GM18520 (cell line): ENCODE measurements around the gene CARD11.
"Not testable (repeated sequence)": the region's sequence is repeated elsewhere in the genome, so short reads cannot be mapped to it uniquely, and the experiment has no call there.

Experiments
- ATAC-seq: cut with Tn5 transposase; IDR thresholded peaks from one replicate; pipeline ENCODE4 v1.9.1; 2021; ENCODE audit not compliant: unreplicated experiment

The CARD11 gene

DNA sequence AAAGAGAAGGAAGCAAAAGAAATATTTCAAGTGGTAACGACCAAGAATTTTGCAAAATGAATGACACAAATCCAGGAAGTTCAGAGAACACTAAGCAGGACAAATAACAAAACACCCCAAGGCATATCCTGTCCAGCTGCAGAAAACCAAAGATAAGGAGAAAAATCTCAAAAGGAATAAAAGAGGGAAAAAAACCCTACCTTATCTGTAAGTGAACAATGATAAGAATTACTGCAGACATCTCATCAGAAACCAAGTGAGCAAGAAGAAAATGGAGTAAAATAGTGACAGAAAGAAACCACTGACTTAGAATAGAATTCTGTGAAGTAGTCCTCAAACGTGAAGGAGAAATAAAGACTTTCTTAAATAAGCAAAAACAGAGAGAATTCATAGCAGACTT is 21.8 kb downstream of the CARD11 start:
- no peak for ATAC-seq

DNA sequence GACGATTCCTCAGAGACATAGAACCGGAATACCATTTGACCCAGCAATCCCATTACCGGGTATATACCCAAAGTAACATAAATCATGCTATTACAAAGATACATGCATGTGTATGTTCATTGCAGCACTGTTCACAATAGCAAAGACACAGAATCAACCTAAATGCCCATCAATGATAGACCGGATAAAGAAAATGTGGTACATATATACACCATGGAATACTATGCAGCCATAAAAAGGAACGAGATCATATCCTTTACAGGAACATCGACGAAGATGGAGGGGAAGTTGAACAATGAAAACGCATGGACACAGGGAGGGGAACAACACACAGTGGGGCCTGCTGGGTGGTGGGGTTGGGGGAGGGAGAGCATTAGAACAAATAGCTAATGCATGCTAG is 22.4 kb downstream of the CARD11 start:
- ATAC-seq, result not testable (repeated sequence)

DNA sequence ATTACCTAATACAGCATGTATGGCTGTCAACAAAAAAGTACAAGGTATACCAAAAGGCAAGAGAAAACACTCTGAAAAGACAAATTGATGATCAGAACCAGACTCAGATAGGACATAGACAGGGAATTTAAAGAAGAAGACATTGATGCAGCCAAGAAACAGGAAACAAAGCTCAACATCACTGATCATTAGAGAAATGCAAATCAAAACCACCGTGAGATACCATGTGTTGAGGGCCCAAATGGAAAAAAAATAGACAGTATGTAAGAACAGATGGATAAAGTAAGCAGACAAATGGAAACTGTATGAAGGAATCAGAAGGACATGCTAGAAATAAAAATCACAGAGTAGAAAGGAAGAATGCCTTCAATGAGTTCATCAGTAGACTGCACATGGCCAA is 23.3 kb downstream of the CARD11 start:
- no peak for ATAC-seq

DNA sequence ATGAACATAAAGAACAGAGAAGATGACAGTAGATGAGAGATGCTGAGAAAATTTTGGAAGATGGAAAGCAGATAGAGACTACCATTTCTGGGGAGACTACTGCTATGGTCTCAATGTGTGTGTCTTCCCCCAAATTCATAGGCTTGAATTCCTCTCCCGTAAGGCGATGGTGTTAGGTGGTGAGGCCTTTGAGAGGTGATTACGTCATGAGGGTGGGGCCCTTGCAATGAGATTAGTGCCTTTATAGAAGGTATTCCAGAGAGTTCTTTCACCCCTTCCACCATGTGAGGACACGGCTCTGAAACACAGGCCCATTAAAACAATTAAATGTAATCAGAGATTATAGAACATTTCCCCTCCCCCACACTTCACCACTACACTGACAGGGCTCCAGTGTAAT is 23.9 kb downstream of the CARD11 start:
- no peak for ATAC-seq

DNA sequence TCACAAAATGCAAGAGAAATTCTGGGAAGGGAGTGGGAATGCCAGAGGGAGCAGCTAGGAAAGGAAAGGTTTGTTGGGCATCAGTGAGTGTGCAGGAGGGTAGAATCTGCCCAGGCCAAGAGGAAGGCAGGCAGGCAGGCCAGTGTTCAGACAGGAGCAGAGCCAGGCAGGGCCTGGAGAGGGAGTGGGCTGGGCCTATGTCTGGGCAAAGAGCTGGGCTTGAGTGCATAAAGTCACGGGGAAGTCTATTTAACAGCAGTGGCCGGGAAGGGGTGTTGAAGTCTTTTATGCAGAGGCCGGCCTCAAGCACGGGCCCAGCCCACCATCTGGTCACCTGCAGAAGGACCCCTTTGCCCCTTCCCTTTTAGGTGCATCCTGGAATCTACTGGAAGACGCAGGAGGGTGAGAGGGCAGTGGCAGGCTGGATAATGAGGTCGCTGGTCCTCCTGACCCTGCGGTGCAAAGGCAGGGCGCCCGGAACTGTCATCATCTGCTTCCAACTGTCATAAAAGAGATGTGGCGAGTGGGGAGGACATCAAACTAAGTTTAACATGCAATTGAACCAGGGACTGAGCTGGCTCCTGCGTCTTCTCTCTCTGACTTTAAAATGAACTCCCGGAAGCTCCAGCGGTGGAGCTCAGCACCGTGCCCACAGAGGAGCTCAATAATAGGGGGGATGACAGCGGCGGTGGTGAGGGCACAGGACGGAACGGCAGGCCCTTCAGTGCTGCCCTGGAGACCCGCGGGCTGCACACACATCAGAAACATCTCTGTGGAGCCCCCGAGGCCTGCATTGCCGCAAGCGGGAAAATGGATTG is 29.5 kb downstream of the CARD11 start:
- ATAC-seq, result no peak

DNA sequence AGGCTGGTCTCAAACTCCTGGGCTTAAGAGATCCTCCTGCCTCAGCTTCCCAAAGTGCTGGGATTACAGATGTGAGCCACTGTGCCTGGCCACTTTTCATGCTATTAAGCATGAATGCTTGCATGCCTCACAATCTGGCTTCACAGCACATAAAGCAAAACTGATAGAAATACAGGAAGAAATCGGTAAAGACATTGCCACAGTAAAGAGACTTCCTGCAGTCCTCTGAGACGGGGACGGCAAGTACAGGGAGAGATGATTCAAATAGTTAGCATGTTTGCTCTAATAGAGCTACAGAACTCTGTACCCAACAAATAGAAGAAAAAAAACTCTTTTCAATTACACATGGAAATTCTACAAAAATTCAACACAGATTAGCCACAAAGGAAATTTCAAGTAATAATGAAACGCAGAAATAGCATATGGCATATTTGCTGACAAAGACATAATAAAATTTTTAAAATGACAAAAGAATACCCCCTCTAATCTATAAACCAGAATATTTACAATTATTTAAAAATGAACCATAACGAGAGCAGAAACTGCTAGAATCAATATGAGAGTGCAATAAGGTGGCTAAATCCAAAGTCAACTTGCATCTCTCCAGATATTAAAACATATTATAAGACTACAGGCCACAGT is 32.3 kb downstream of the CARD11 start:
- ATAC-seq, result no peak

DNA sequence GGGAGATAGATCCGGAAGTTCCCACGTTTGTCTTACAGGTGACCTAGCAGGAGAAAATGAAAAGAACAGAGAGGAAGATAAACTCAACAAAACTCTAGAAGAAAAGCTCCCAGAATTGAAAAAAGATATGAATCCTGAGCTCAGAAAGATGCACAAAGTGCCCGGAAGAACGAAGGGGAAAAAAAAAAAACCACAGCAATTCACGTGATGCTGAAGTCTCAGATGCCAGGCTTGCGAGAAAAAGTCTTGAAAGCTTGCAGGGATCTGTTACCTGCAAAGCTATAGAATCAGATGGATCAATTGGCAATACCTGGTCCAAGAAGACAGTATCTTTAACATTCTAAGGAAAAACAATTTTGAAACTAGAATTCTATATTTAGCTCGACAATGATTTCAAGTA is 33.5 kb downstream of the CARD11 start:
- ATAC-seq, result no peak

DNA sequence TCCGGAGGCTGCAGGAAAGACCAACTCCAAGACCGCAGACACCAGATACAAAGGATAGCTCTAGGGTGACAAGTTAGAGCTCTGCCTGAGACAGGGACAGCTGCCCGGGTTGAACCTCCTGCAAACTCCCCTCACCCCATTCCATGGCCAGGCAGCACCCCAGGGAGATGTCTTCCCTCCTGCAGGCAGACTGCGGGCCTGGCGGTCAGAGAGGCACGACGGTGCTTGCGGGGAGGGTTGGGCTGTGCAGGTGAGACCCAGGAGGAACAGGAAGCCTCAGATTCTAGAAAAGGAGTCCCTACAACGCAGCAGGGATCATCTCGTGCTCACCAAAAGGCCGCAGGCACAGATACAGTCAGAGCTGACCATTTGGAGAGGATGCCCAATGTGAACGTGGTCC is 34.6 kb downstream of the CARD11 start:
- no peak for ATAC-seq

DNA sequence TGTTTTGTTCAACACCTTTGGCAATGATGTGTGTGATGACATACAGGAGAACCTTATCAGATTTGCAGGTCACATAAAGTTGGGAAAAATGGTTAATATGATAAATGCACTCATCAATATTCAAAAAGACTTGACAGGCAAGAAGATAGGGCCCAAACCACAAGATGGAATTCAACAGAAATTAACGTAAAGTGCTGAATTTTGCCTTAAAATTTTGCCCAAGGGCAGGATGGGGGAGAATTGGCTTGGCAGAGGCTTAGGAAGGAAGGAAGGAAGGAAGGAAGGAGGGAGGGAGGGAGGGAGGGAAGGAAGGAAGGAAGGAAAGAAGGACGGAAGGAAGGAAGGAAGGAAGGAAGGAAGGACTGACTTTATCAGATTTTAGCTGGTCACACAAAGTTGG is 35.3 kb downstream of the CARD11 start:
- ATAC-seq, result no peak

DNA sequence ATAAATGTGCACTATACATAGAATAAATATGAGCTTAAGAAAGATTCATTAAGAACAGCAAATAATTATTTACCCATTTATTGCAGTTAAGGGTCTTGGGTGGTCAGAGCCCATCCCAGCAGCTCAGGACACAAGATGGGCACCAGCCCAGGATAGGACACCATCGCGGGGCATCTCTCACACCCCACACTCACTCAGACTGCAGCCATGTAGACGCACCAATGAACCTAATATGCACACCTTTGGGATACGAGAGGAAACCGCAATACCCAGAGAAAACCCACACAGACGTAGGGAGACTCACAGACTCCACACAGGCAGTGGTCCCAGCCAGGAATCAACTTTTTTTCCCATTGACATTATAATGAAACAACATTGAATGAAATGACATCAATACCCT is 36.0 kb downstream of the CARD11 start:
- ATAC-seq, result no peak

DNA sequence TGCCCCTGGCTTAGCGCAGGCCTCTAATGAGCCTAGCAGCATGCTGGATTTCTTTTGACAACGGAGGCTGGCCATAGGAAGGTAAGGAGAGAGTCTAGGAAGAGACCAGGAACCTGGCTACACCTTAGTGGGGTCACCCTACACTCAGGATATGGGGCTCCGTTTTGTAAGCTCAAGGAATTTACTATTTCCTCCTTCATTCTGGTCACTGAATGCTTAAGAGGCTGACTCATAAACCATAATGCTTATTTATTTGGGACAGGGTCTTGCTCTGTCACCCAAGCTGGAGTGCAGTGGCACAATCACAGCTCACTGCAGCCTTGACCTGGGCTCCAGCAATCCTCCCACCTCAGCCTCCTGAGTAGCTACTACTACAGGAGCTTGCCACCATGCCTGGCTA is 38.4 kb downstream of the CARD11 start:
- ATAC-seq, result no peak

DNA sequence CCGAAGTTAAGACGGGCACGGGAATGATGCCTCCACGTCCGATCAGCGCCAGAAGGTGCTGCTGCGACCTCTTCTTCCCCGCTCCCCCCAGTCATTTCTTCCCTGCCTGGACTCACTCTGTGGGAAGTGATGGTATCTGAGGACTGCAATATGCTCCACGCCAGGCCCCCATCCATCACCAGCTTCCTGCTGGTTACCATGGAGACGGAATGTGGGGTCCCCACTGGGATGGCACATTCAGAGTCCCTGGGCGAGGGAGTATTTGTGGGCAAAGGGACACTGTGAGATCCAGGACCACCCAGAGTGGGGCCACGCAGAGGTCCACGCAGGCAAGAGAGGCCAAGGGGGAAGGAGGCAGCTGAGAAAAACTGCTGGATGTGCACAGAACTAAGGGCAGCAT is 39.7 kb downstream of the CARD11 start:
- ATAC-seq, result no peak

DNA sequence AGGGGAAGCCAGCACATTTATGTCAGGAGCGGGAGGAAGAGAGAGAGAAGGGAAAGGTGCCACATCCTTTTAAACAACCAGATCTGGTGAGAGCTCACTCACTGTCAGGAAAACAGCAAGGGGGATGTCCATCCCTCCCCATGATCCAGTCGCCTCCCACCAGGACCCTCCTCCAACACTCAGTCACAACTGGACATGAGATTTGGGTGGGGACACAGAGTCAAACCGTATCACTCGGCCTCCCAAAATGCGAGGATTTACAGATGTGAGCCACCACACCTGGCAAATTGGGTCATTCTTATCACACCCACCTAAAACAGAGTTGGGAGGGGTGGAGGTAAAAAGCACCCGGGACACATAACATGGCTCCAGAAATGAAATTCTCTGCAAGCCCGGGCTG is 41.0 kb downstream of the CARD11 start:
- no peak for ATAC-seq

DNA sequence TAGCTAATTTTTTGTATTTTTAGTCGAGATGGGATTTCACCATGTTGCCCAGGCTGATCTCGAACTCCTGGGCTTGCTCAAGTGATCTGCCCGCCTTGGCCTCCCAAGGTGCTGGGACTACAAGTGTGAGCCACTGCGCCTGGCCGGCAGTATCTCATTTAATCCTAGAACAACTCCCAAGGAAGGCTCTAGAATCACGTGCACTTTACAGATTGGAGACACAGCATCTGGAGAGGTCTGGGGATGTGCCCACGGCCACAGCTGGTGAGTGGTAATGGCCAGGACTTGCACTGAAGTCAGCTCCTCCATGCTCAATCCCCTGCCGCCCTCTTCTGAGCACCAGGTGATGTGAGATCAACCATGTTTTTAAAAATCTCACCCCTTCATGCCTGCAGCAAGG is 43.1 kb downstream of the CARD11 start:
- no peak for ATAC-seq

DNA sequence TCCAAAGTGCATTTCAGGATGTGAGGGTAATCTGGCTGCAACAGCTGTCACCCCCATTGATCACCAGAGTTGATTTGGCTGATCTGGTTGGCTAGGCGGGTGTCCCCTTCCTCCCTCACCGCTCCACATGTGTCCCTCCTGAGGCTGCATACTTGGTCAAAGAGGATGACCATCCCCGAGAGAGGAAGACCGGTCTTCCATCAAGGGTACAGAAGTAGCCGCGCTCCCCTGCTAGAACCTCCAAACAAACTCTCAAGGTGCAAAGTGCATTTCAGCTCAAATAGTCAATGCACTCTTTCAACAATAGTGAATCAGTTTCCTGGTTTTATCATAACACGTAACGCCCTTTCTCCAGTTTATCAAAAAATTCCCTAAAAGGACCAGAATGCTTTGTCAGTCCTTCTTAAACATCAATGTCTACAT is 44.6 kb downstream of the CARD11 start:
- no peak for ATAC-seq

DNA sequence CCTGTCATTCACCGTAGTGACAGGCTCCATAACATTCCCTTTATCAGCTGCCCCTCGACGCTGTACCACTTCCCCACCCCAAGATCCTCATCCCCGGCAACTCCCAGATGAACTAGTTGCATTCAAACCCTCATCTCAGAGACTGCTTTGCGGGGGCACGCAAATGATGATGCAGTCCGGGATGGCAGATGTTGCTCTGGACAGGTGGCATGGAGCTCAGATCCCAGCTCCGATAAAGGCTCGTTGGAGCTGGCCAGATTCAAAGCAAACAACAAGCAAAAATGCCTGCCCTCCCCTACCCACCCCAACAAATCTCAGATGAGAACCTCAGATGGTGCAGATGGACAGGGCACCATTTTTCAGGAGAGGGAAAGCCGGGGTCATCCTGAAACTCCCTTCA is 46.7 kb downstream of the CARD11 start:
- ATAC-seq, result no peak

DNA sequence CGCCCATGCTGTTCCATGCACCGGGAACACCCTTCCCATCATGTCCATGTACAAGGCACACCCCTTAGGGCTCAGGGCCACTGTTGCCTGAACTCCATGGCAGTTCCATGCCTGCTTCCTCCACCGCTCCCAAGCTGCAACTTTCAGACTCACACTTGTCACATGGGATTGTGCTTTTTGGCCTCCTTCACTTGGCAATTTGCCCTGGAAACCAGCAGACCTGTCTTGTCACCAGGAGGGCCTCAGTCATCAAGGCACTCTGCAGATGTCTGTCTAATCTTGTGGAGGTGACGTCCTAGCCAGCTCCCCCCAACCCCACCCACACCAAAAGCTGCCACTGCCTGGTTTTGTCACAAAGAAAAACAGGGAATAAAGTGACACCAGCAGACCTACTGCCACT is 47.5 kb downstream of the CARD11 start:
- no peak for ATAC-seq

DNA sequence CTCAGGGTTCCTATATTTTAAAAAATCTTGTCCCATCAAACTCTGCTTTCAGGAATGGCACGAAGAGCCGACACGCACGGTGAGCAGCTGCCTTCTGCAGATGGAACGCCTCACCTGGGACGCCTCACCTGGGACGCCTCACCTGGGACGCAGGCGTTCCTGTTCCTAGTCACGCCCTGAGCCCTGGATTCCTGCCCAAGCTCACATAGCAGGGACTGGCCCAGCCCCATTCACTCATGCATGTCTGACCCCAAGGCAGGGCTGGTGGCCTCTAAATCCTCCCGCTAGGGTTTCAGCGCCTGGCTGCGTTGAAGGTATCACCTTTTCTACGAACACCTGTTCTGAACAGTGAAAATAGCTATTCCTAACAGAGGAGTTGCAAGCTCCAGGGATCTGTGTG is 49.8 kb downstream of the CARD11 start:
- ATAC-seq, result no peak

DNA sequence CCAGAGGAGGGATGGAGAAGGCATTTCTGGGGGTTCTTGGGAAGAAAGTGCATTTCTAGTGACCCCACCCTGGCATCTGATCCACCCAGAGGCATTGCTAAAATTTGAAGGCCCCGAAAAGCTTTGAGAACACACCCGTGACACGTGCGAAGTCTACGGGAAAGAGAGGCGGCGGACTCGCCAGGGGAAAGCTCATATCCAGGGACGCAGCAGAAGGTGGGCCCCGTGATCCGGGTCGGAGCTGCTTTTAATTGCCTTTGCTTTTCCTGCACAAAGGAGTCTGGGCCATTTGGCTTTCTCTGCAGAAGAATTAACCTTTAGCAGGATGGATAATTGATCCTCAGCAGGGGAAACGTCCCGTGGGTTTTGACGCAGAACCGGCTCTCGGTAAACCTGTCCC is 50.3 kb downstream of the CARD11 start:
- ATAC-seq, result no peak

DNA sequence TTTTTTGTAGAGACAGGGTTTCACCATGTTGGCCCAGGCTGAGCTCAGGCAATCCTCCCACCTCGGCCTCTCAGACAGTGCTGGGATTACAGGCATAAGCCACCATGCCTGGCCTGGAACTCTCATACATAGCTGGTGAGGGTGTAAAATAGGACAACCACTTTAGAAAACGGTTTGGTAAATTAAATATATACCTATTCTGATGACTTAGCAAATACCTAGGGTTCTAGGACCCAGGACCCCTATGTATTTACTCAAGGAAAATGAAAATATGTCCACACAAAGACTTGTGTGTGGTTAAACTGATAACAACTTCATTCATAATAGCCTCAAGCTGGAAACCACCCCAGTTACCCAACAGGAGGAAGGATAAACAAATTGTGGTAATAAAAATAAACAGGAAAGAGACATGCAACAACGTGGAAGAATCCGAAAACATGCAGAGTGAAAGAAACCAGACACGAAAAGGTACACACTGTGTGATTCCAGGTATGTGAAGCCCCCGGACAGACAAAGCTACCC is 52.7 kb downstream of the CARD11 start:
- no peak for ATAC-seq

DNA sequence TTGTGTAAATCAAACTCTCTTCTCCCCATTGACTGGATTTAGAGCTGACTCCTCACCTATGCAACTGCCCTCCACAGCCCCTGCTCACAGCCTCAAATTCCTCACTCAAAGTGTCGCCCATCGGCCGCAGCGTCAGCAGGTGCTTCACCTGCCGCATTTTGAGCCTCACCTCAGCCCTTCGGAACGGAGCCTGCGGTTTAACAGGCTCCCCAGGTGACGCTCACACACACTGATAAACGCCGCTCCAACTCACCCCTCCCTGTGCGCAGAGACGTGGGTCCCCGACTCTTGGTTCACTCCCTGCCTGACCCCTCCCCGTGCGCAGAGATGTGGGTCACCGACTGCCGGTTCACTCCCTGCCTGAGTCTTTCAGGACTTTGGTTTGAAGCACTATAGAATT is 57.1 kb downstream of the CARD11 start:
- no peak for ATAC-seq

DNA sequence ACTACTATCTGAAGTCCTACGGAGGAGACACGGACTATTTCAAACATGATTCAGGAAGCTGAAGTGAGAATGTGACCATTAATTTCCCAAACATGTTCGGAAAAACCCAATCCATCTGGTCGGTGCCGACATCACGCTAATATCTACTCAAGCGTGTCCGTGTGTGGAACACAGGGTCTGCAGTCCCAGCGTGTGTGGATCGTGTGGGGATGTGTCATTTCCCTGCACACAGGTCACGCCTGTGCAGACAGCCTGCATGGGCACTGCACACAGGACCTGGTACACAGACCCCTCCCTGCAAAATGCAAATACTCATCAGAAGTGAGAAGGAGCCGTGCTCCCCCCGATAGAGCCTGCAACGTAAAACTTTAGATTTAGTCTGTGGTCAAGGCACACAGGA is 57.8 kb downstream of the CARD11 start:
- no peak for ATAC-seq

DNA sequence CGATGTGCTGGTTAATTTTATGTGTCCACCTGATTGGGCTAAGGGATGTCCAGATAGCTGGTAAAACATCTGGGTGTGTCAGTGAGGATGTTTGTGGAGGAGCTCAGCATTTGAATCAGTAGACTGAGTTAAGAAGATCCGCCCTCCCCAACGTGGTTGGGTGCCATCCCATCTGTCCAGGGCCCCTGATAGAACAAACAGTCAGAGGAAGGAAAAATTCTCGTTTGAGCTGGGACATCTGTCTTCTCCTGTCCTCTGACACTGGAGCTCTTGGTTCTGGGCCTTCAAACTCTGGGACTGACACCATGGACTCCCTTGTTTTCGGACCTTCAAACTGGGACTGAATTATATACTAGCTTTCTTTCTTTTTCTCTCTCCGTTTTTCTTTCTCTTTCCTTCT is 59.6 kb downstream of the CARD11 start:
- no peak for ATAC-seq
